HFF-Myc (cell line): ENCODE data around the gene SIM1.
"Not testable (repeated sequence)": the region's sequence is repeated elsewhere in the genome, so short reads cannot be mapped to it uniquely, and the experiment has no call there.

Source experiments
- DNase-seq: peaks from one replicate; pipeline ENCODE4 v3.0.0-alpha.2; 2011; ENCODE audit warnings: low read depth; ENCODE audit errors: extremely low read depth
- H3K4me3 ChIP-seq: replicated peaks from 2 replicates; pipeline ENCODE4 v1.5.1; 2011; ENCODE audit warnings: low read depth, mild to moderate bottlenecking, control low read depth, low read length
- CTCF ChIP-seq: IDR thresholded peaks from 2 replicates; pipeline ENCODE4 v1.5.1; 2012; ENCODE audit warnings: mild to moderate bottlenecking, low read depth, low read length, control low read depth; ENCODE audit errors: missing control alignments

The SIM1 gene

GRCh38 chr6:100376103-100376502, 88.6 kb downstream of the SIM1 start:
- no peak for DNase-seq
- TF ChIP-seq CTCF, result no peak
- H3K4me3 ChIP-seq, result no peak overlapping the region

GRCh38 chr6:100372326-100373091, 92.2 kb downstream of the SIM1 start:
- no peak for DNase-seq
- H3K4me3 ChIP-seq, result no peak overlapping the region
- no peak for TF ChIP-seq CTCF

GRCh38 chr6:100371591-100371990, 93.1 kb downstream of the SIM1 start:
- H3K4me3 ChIP-seq, result no peak overlapping the region
- DNase-seq, result no peak
- TF ChIP-seq CTCF, result no peak

- peak; percentile 20 for TF ChIP-seq CTCF
- H3K4me3 ChIP-seq, result no peak overlapping the region
- DNase-seq, result no peak
These were observed 94.5 kb downstream of the SIM1 start for GRCh38 chr6:100370265-100370664.

DNA sequence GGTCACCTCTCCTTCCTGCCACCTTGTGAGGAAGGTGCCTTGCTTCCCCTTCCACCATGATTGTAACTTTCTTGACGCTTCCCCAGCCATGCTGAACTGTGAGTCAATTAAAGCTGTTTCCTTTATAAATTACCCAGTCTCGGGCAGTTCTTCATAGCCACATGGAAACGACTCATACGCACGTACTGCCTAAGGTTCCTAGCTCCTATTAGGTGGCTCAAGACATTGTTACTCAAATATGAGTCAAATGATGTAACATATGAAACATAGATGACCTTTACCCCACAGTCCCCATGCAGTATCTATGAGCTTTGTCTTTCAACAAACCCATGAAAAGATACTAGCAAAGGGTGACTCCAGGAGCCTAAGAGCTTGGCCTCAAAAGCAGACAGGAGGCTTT, 98.3 kb downstream of the SIM1 start:
- DNase-seq, result no peak
- no peak overlapping the region for H3K4me3 ChIP-seq
- TF ChIP-seq CTCF, result no peak

DNA sequence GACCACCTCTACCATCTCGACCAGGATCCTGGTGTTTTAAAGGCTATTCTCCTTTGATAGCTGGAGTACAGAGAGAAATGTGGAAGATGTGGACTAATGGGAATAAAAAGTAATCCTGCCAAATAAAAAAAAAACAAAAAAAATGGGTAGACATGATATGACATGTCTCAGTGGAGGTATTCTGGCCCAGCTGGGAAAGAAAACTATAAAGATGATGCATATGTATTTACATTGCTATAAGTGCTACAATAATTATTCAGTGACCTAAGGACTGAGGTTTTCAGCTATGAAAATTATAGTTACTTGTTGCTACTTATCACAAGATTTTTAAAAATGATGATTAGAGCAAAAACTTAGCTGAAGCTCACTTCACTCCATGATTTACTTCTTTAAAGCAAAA, 101.1 kb downstream of the SIM1 start:
- no peak for TF ChIP-seq CTCF
- no peak overlapping the region for H3K4me3 ChIP-seq
- no peak for DNase-seq

DNA sequence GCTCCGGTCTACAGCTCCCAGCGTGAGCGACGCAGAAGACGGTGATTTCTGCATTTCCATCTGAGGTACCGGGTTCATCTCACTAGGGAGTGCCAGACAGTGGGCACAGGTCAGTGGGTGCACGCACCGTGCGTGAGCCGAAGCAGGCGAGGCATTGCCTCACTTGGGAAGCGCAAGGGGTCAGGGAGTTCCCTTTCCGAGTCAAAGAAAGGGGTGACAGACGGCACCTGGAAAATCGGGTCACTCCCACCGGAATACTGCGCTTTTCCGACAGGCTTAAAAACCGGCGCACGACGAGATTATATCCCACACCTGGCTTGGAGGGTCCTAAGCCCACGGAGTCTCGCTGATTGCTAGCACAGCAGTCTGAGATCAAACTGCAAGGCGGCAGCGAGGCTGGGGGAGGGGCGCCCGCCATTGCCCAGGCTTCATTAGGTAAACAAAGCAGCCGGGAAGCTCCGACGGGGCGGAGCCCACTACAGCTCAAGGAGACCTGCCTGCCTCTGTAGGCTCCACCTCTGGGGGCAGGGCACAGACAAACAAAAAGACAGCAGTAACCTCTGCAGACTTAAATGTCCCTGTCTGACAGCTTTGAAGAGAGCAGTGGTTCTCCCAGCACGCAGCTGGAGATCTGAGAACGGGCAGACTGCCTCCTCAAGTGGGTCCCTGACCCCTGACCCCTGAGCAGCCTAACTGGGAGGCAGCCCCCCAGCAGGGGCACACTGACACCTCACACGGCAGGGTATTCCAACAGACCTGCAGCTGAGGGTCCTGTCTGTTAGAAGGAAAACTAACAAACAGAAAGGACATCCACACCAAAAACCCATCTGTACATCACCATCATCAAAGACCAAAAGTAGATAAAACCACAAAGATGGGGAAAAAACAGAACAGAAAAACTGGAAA, 109.7 kb downstream of the SIM1 start:
- H3K4me3 ChIP-seq, result not testable (repeated sequence)

More for the DNA sequence above, 109.7 kb downstream of the SIM1 start:
- DNase-seq, result not testable (repeated sequence)
